Neuronal stem cell (in vitro differentiated cells): ENCODE measurements around the gene GTF2F1.
A peak's percentile ranks its signal among the peaks of the same experiment; 100 is the strongest.

ENCODE experiments used
- DNase-seq: peaks from one replicate; pipeline ENCODE4 v3.0.0-alpha.2; 2013; ENCODE audit warnings: low spot score
- H2AFZ ChIP-seq: one replicate; pipeline ENCODE4 v1.6.1; 2013; ENCODE audit warnings: mild to moderate bottlenecking, low read length, inconsistent platforms
- H2AK5ac ChIP-seq: 2 replicates; pipeline ENCODE4 v1.6.1; 2013; ENCODE audit warnings: low read depth, mild to moderate bottlenecking, inconsistent platforms, low read length, moderate library complexity, mixed read lengths
- H2BK120ac ChIP-seq: 2 replicates; pipeline ENCODE4 v1.6.1; 2013; ENCODE audit warnings: low read depth, mild to moderate bottlenecking, inconsistent platforms, low read length, moderate library complexity, mixed read lengths
- H2BK12ac ChIP-seq: one replicate; pipeline ENCODE4 v1.6.1; 2013; ENCODE audit warnings: low read length, inconsistent platforms
- H2BK15ac ChIP-seq: 2 replicates; pipeline ENCODE4 v1.6.1; 2013; ENCODE audit warnings: mild to moderate bottlenecking, low read length, inconsistent platforms, mixed read lengths
- H2BK5ac ChIP-seq: one replicate; pipeline ENCODE4 v1.6.1; 2013; ENCODE audit warnings: inconsistent platforms, mild to moderate bottlenecking, low read length, moderate library complexity
- H3K14ac ChIP-seq: one replicate; pipeline ENCODE4 v1.6.1; 2013; ENCODE audit warnings: low read length, inconsistent platforms
- H3K18ac ChIP-seq: 2 replicates; pipeline ENCODE4 v1.6.1; 2013; ENCODE audit warnings: low read length, inconsistent platforms
- H3K23ac ChIP-seq: 2 replicates; pipeline ENCODE4 v1.6.1; 2013; ENCODE audit warnings: low read depth, mild to moderate bottlenecking, mixed read lengths, low read length, inconsistent platforms; ENCODE audit not compliant: poor library complexity
- H3K27ac ChIP-seq: replicated peaks from 3 replicates; pipeline ENCODE4 v1.5.1; 2013; ENCODE audit warnings: low read length, inconsistent platforms
- H3K27me3 ChIP-seq, 3 experiments: 2 replicates each; pipeline ENCODE4 v1.6.1; 2013; ENCODE audit warnings: low read length in 3 of 3, mild to moderate bottlenecking in 2 of 3, inconsistent platforms in 1 of 3, low read depth in 1 of 3, mixed read lengths in 1 of 3, moderate library complexity in 1 of 3; ENCODE audit not compliant: control insufficient read depth in 3 of 3, insufficient read depth in 3 of 3
- H3K36me3 ChIP-seq, 2 donors: replicated peaks in 1 of 2; 2 replicates each; pipeline ENCODE4 v1.6.1; 2013; ENCODE audit warnings: low read length in 2 of 2; ENCODE audit not compliant: control insufficient read depth in 2 of 2, insufficient read depth in 2 of 2
- H3K4ac ChIP-seq: 2 replicates; pipeline ENCODE4 v1.6.1; 2013; ENCODE audit warnings: inconsistent platforms, mild to moderate bottlenecking, low read length, moderate library complexity
- H3K4me1 ChIP-seq, 2 donors: 1 replicate in 1 of 2; 2 replicates in 1 of 2; pipeline ENCODE4 v1.6.1; 2013; ENCODE audit warnings: low read length in 2 of 2, low read depth in 1 of 2; ENCODE audit not compliant: control insufficient read depth in 2 of 2, insufficient read depth in 1 of 2
- H3K4me2 ChIP-seq: one replicate; pipeline ENCODE4 v1.6.1; 2013; ENCODE audit warnings: mild to moderate bottlenecking, low read length, inconsistent platforms; ENCODE audit not compliant: insufficient read depth, poor library complexity, severe bottlenecking
- H3K4me3 ChIP-seq, 2 donors: 2 replicates each; pipeline ENCODE4 v1.5.1; 2013; ENCODE audit warnings: low read length in 2 of 2, mild to moderate bottlenecking in 2 of 2, inconsistent platforms in 1 of 2, moderate library complexity in 1 of 2
- H3K79me1 ChIP-seq: one replicate; pipeline ENCODE4 v1.6.1; 2013; ENCODE audit warnings: low read depth, mild to moderate bottlenecking, inconsistent platforms, low read length, moderate library complexity
- H3K9ac ChIP-seq: one replicate; pipeline ENCODE4 v1.6.1; 2013; ENCODE audit warnings: mild to moderate bottlenecking, low read depth, low read length, inconsistent platforms; ENCODE audit not compliant: poor library complexity
- H3K9me3 ChIP-seq, 2 donors: replicated peaks in 1 of 2; 2 replicates each; pipeline versions ENCODE3 to v1.6.1; 2013; ENCODE audit warnings: low read length in 2 of 2, mild to moderate bottlenecking in 2 of 2, inconsistent platforms in 1 of 2, low read depth in 1 of 2, mixed read lengths in 1 of 2, moderate library complexity in 1 of 2; ENCODE audit not compliant: control insufficient read depth in 2 of 2, insufficient read depth in 1 of 2
- H4K8ac ChIP-seq: one replicate; pipeline ENCODE4 v1.6.1; 2013; ENCODE audit warnings: low read depth, mild to moderate bottlenecking, inconsistent platforms, low read length, moderate library complexity
- H4K91ac ChIP-seq: one replicate; pipeline ENCODE4 v1.6.1; 2013; ENCODE audit warnings: low read length, low read depth, mild to moderate bottlenecking, inconsistent platforms; ENCODE audit not compliant: poor library complexity
- WGBS, 2 donors: extraction: QIAGEN DNeasy Blood & Tissue Kit; methylation state at CpG; one replicate each; pipeline ENCODE4 v1.1.7; 2013; ENCODE audit warnings: missing lambda C conversion rate in 2 of 2, mixed read lengths in 1 of 2; ENCODE audit not compliant: insufficient read length in 2 of 2, insufficient replicate concordance in 1 of 2; ENCODE audit errors: extremely low coverage in 2 of 2; 5-methylcytosine and 5-hydroxymethylcytosine counted together

The GTF2F1 gene

DNA sequence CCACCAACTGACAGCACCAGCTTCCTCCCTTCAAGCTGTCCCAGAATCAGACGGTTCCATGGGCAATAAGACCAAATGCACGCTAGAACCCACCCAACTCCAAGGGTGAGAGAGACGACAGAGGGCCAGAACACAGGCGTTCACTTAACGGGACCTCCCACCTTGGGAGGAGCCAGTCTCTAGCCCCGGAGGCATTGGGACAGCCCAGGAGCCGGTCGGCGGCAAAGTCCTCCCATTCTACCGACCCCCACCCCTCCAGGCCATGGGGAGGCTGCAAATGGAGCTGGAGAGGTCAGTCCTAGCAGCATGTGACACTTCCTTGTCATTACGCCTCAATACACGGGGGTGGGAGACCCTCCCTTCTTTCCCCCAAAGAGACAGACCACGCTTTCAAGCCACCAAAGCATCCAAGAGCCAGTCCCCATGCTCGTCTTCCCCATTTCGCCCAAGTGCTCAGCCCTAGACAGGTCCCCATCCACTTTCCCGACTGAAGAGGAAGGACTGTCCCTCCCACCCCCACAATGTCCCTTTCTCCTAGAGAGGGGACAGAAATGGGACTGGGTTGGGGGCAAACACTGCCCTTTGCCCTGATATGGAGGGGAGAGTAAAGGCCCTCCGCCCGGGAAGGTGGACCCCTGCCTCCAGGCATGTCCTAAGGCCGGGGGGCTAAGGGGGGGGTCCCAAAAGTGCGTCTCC is 30.7 kb upstream of the GTF2F1 start:
- Histone ChIP-seq H3K27me3 (no peaks in the 10 kb centered on the region), H3K27ac (no peak overlapping the region), H2AFZ (no peak overlapping the region), H3K23ac (peak overlapping the region; percentile 75), H3K14ac (peak overlapping the region; percentile 75), H4K91ac (no peak overlapping the region), H3K4me1 (peaks cover 9 to 13% of the 10 kb centered on the region in 2 donors), H2BK15ac (no peak overlapping the region), H3K36me3 (peaks cover 35 to 48% of the 10 kb centered on the region in 2 donors), H3K79me1 (peaks cover 23% of the 10 kb centered on the region), H2AK5ac (peak overlapping the region; percentile 60), H3K4me2 (peak overlapping the region; percentile 82), H3K9ac (peak overlapping the region; percentile 92), H2BK12ac (no peak overlapping the region), H3K9me3 (peaks cover 4 to 5% of the 10 kb centered on the region in 2 donors), H3K18ac (peak overlapping the region; percentile 86), H3K4ac (no peak overlapping the region), H2BK5ac (peak overlapping the region; percentile 11), H4K8ac (no peak overlapping the region), H2BK120ac (no peak overlapping the region), H3K4me3 (peak overlapping the region; percentile 96 to 98)
- WGBS, 2 donors, result no CpG with 5 or more reads among the region's 20 CpGs
- no peak for DNase-seq

DNA sequence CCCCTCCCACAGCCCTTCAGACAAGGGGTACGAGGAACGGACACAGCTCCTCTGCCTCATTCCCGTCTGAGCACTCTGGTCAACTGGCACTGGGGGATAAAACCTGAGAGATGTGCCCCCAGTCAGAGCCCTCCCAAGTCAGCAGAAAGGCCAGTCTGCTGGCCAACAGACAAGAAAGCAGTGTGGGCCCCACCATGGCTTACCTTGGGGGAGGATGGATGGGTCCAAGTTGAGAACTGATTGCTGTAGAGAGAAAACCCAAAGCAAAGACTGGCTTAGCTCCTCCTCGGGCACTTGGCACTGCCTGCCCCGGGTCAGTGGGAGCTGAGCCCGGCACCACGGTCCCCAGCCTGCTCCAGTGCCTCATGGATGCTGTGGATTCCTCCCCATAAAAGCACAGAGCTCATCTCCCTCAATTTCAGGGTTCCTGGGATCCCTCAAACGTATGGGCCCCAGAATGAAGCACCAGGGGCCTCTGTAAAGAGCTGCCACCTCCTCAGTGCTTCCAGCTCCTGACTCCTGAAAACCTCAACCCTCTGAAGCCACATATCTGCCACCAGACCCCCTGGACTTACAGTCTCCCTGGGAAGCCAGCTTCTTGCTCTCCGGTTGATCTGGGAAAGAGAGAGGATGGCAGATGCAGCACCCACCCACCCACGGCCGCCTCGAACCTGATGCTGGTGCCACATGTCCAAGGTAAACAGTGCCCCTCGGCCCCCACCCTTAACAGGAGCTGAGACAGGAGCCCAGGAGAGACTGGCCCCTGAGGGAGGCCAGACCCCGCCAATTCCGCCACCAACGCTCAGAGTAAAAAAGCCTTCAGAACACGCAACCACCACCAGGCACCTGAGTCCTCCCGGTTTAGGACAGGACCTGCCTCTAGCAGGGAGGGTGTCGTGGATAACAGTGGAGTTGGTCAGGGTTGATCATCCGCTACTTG is 28.4 kb upstream of the GTF2F1 start:
- Histone ChIP-seq H3K4ac (no peak overlapping the region), H2BK15ac (no peak overlapping the region), H2BK5ac (no peak overlapping the region), H2AFZ (no peak overlapping the region), H2BK120ac (no peak overlapping the region), H3K36me3 (peaks cover 57 to 71% of the 10 kb centered on the region in 2 donors), H3K9me3 (peaks cover 4 to 5% of the 10 kb centered on the region in 2 donors), H2AK5ac (no peak overlapping the region), H3K4me3 (no peak overlapping the region), H3K14ac (no peak overlapping the region), H4K8ac (no peak overlapping the region), H3K27ac (no peak overlapping the region), H2BK12ac (no peak overlapping the region), H3K18ac (no peak overlapping the region), H4K91ac (no peak overlapping the region), H3K79me1 (peaks cover 39% of the 10 kb centered on the region), H3K23ac (peak overlapping the region; percentile 76), H3K4me2 (no peak overlapping the region), H3K4me1 (peaks cover 9 to 13% of the 10 kb centered on the region in 2 donors), H3K27me3 (no peaks in the 10 kb centered on the region), H3K9ac (peak overlapping the region; percentile 68)
- DNase-seq, result no peak
- no CpG with 5 or more reads among the region's 20 CpGs for WGBS, 2 donors

DNA sequence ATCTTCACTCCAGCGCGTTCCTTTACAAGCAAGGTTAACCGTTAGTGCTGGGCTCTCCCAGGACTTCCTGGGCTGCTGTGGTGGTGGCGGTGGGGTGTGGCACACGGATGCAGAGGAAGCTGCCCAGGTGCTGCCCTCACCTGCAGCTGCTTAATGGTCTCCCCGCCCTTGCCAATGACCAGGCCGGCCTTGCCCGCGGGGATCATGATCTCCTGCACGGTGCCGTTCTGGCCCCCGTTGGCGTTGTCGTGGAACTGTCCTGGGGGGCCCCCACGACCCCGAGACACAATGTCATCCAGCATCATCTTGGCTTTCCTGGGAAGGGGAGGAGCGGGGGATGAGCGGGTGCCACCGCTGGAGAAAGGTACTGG is 25.6 kb upstream of the GTF2F1 start:
- H3K4me1 ChIP-seq, result peaks cover 5 to 9% of the 10 kb centered on the region in 2 donors
- H2AK5ac ChIP-seq, result no peak overlapping the region
- H3K4ac ChIP-seq, result no peak overlapping the region
- no CpG with 5 or more reads among the region's 19 CpGs for WGBS, 2 donors
- H3K27me3 ChIP-seq, result no peaks in the 10 kb centered on the region
- no peaks in the 10 kb centered on the region for H3K9me3 ChIP-seq
- no peak overlapping the region for H2BK15ac ChIP-seq
- H2BK12ac ChIP-seq, result no peak overlapping the region
- H3K18ac ChIP-seq, result no peak overlapping the region
- no peak overlapping the region for H3K4me3 ChIP-seq
- H3K79me1 ChIP-seq, result peaks cover 49% of the 10 kb centered on the region
- no peak overlapping the region for H3K27ac ChIP-seq
- peaks cover 74 to 97% of the 10 kb centered on the region in 2 donors for H3K36me3 ChIP-seq
- no peak for DNase-seq
- H2BK120ac ChIP-seq, result no peak overlapping the region
- H3K9ac ChIP-seq, result no peak overlapping the region
- no peak overlapping the region for H2AFZ ChIP-seq
- peak overlapping the region; percentile 81 for H3K23ac ChIP-seq
- no peak overlapping the region for H4K91ac ChIP-seq
- H2BK5ac ChIP-seq, result peak overlapping the region; percentile 20
- no peak overlapping the region for H3K4me2 ChIP-seq
- H3K14ac ChIP-seq, result no peak overlapping the region
- H4K8ac ChIP-seq, result no peak overlapping the region
